ENCODE measurements around the gene SGSH.
A peak's percentile ranks its signal among the peaks of the same experiment; 100 is the strongest.

The SGSH gene

DNA sequence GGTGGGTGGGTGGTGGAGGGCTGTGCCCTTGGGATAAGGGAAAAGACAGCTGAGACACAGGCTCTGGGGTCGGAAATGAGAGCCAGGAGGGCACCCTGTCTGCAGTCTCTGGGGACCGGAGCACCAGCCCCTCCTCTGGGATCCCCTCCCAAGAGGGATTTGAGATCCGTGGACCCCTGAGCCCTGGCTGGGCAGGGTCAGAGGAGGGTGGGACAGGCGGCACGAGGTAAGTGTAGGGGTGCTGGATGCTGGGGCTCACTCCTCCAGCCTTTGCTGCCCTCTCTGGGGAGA lies 425 bp downstream of the SGSH start:
- POLR2A ChIA-PET = interaction anchor here (0.7 to 2.4 kb wide), 9 partner anchors 9 to 1456 kb away, joined by 3 to 11 read pairs (median 5); no protein-coding TSS in a partner anchor
- H3K27ac ChIP-seq (ENCODE audit: extremely low read depth, low read depth, low read length) = peak overlapping the region; percentile 93
- H3K9me3 ChIP-seq (ENCODE audit: control insufficient read depth, insufficient read depth, low read depth, low read length) = no peaks in the 10 kb centered on the region
- H3K4me1 ChIP-seq (ENCODE audit: control insufficient read depth, insufficient read depth, low read length) = peaks cover 8% of the 10 kb centered on the region; the same call in 1 of the 2 replicates
- H3K36me3 ChIP-seq (ENCODE audit: control insufficient read depth in 2 of 2, insufficient read depth in 1 of 2, low read length in 2 of 2) = peaks cover 14 to 57% of the 10 kb centered on the region in 2 experiments
- CTCF ChIA-PET = interaction anchor here (0.6 kb wide), 2 partner anchors 40 to 998 kb away, joined by 3 read pairs; no protein-coding TSS in a partner anchor
- H3K4me3 ChIP-seq (ENCODE audit: low read depth, low read length) = peak overlapping the region; percentile 82
- TF ChIP-seq HOXC10 (CRISPR knock-in tag; IDR thresholded peaks at IDR 0.05) (no peak), ZNF600 (tag by site-specific recombination; IDR thresholded peaks at IDR 0.05) (peak; percentile 9; the same call in 1 of the 2 replicates), SALL2 (tag by site-specific recombination; IDR thresholded peaks at IDR 0.05; ENCODE audit: borderline replicate concordance) (no peak), ZNF324 (tag by site-specific recombination; IDR thresholded peaks at IDR 0.05) (no peak), SP2 (tag by site-specific recombination; IDR thresholded peaks at IDR 0.05) (peak; percentile 7; the same call in 1 of the 2 replicates), ZNF510 (tag by site-specific recombination; IDR thresholded peaks at IDR 0.05; ENCODE audit: insufficient replicate concordance) (no peak), ZNF16 (tag by site-specific recombination; IDR thresholded peaks at IDR 0.05; ENCODE audit: low read depth) (no peak), ZNF184 (tag by site-specific recombination; IDR thresholded peaks at IDR 0.05) (no peak), GFI1B (tag by site-specific recombination; IDR thresholded peaks at IDR 0.05) (no peak), ZNF114 (tag by site-specific recombination; IDR thresholded peaks at IDR 0.05) (no peak), ZNF214 (tag by site-specific recombination; IDR thresholded peaks at IDR 0.05; ENCODE audit: borderline replicate concordance) (no peak), SP7 (tag by site-specific recombination; IDR thresholded peaks at IDR 0.05) (peak; percentile 49), ZNF624 (tag by site-specific recombination; IDR thresholded peaks at IDR 0.05) (0 out of 2 replicates have a peak, but pooled peaks have one; percentile 14), GLIS2 (tag by site-specific recombination; IDR thresholded peaks at IDR 0.05) (peak; percentile 32; the same call in 1 of the 2 replicates), SETDB1 (IDR thresholded peaks at IDR 0.05; ENCODE audit: insufficient read length, low read length) (no peak), ZNF621 (tag by site-specific recombination; IDR thresholded peaks at IDR 0.05) (no peak), ZFP41 (tag by site-specific recombination; IDR thresholded peaks at IDR 0.05; ENCODE audit: borderline replicate concordance) (no peak), ZBTB20 (tag by site-specific recombination; IDR thresholded peaks at IDR 0.05) (peak; percentile 64; the same call in 1 of the 2 replicates)
- TF ChIP-seq, protein P1, sequence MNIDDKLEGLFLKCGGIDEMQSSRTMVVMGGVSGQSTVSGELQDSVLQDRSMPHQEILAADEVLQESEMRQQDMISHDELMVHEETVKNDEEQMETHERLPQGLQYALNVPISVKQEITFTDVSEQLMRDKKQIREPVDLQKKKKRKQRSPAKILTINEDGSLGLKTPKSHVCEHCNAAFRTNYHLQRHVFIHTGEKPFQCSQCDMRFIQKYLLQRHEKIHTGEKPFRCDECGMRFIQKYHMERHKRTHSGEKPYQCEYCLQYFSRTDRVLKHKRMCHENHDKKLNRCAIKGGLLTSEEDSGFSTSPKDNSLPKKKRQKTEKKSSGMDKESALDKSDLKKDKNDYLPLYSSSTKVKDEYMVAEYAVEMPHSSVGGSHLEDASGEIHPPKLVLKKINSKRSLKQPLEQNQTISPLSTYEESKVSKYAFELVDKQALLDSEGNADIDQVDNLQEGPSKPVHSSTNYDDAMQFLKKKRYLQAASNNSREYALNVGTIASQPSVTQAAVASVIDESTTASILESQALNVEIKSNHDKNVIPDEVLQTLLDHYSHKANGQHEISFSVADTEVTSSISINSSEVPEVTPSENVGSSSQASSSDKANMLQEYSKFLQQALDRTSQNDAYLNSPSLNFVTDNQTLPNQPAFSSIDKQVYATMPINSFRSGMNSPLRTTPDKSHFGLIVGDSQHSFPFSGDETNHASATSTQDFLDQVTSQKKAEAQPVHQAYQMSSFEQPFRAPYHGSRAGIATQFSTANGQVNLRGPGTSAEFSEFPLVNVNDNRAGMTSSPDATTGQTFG (tag by site-specific recombination; IDR thresholded peaks at IDR 0.05; ENCODE audit: borderline replicate concordance) = no peak
- TF ChIP-seq, protein P2, sequence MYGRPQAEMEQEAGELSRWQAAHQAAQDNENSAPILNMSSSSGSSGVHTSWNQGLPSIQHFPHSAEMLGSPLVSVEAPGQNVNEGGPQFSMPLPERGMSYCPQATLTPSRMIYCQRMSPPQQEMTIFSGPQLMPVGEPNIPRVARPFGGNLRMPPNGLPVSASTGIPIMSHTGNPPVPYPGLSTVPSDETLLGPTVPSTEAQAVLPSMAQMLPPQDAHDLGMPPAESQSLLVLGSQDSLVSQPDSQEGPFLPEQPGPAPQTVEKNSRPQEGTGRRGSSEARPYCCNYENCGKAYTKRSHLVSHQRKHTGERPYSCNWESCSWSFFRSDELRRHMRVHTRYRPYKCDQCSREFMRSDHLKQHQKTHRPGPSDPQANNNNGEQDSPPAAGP (tag by site-specific recombination; IDR thresholded peaks at IDR 0.05) = 0 out of 2 replicates have a peak, but pooled peaks have one; percentile 10
- TF ChIP-seq, protein P3, sequence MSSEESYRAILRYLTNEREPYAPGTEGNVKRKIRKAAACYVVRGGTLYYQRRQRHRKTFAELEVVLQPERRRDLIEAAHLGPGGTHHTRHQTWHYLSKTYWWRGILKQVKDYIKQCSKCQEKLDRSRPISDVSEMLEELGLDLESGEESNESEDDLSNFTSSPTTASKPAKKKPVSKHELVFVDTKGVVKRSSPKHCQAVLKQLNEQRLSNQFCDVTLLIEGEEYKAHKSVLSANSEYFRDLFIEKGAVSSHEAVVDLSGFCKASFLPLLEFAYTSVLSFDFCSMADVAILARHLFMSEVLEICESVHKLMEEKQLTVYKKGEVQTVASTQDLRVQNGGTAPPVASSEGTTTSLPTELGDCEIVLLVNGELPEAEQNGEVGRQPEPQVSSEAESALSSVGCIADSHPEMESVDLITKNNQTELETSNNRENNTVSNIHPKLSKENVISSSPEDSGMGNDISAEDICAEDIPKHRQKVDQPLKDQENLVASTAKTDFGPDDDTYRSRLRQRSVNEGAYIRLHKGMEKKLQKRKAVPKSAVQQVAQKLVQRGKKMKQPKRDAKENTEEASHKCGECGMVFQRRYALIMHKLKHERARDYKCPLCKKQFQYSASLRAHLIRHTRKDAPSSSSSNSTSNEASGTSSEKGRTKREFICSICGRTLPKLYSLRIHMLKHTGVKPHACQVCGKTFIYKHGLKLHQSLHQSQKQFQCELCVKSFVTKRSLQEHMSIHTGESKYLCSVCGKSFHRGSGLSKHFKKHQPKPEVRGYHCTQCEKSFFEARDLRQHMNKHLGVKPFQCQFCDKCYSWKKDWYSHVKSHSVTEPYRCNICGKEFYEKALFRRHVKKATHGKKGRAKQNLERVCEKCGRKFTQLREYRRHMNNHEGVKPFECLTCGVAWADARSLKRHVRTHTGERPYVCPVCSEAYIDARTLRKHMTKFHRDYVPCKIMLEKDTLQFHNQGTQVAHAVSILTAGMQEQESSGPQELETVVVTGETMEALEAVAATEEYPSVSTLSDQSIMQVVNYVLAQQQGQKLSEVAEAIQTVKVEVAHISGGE (tag by site-specific recombination; conservative IDR thresholded peaks at IDR 0.05; ENCODE audit: low read depth) = peak; percentile 59; the same call in 1 of the 2 replicates
- TF ChIP-seq, protein P4, sequence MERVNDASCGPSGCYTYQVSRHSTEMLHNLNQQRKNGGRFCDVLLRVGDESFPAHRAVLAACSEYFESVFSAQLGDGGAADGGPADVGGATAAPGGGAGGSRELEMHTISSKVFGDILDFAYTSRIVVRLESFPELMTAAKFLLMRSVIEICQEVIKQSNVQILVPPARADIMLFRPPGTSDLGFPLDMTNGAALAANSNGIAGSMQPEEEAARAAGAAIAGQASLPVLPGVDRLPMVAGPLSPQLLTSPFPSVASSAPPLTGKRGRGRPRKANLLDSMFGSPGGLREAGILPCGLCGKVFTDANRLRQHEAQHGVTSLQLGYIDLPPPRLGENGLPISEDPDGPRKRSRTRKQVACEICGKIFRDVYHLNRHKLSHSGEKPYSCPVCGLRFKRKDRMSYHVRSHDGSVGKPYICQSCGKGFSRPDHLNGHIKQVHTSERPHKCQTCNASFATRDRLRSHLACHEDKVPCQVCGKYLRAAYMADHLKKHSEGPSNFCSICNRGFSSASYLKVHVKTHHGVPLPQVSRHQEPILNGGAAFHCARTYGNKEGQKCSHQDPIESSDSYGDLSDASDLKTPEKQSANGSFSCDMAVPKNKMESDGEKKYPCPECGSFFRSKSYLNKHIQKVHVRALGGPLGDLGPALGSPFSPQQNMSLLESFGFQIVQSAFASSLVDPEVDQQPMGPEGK (tag by site-specific recombination; IDR thresholded peaks at IDR 0.05) = peak; percentile 81
- TF ChIP-seq, protein P5, sequence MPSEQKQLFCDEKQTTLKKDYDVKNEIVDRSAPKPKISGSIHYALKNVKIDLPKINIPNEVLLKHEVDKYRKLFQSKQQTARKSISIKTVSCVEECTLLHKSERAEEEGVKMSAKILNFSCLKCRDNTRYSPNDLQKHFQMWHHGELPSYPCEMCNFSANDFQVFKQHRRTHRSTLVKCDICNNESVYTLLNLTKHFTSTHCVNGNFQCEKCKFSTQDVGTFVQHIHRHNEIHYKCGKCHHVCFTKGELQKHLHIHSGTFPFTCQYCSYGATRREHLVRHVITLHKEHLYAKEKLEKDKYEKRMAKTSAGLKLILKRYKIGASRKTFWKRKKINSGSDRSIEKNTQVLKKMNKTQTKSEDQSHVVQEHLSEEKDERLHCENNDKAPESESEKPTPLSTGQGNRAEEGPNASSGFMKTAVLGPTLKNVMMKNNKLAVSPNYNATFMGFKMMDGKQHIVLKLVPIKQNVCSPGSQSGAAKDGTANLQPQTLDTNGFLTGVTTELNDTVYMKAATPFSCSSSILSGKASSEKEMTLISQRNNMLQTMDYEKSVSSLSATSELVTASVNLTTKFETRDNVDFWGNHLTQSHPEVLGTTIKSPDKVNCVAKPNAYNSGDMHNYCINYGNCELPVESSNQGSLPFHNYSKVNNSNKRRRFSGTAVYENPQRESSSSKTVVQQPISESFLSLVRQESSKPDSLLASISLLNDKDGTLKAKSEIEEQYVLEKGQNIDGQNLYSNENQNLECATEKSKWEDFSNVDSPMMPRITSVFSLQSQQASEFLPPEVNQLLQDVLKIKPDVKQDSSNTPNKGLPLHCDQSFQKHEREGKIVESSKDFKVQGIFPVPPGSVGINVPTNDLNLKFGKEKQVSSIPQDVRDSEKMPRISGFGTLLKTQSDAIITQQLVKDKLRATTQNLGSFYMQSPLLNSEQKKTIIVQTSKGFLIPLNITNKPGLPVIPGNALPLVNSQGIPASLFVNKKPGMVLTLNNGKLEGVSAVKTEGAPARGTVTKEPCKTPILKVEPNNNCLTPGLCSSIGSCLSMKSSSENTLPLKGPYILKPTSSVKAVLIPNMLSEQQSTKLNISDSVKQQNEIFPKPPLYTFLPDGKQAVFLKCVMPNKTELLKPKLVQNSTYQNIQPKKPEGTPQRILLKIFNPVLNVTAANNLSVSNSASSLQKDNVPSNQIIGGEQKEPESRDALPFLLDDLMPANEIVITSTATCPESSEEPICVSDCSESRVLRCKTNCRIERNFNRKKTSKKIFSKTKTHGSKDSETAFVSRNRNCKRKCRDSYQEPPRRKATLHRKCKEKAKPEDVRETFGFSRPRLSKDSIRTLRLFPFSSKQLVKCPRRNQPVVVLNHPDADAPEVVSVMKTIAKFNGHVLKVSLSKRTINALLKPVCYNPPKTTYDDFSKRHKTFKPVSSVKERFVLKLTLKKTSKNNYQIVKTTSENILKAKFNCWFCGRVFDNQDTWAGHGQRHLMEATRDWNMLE (tag by site-specific recombination; conservative IDR thresholded peaks at IDR 0.05; ENCODE audit: low read depth) = no peak

Measured in HEK293 (cell line).